ENCODE measurements around the gene PTRH1. TPM values are rescaled to one million over a fixed set of nuclear protein-coding genes. Genes with fewer than 3 reads are reported as not detected.

Gene PTRH1
- 3.0 and 3.9 TPM in 2 replicates for total RNA-seq (2013; cell fraction: nucleolus; rRNA removed)
- total RNA-seq (2014; rRNA removed) (30.7 and 31.0 TPM in 2 replicates), total RNA-seq (2014; rRNA removed; fragmentation: Illumina TruSeq; extraction: Trizol) (3.0 and 4.6 TPM in 2 replicates), total RNA-seq (2021) (13.1 and 14.5 TPM in 2 replicates), polyA plus RNA-seq (2011; rRNA removed) (2.8 and 5.9 TPM in 2 replicates), polyA plus RNA-seq (2014; fragmentation: Illumina TruSeq; extraction: Trizol) (1.0 and 1.6 TPM in 2 replicates), polyA plus RNA-seq (2014; fragmentation: Nextera tagmentation; extraction: Ambion mirVana) (1 to 10 TPM in 1 of 2 experiments, under 1 TPM in 1; 0.69 to 1.8 TPM), polyA plus RNA-seq (2014; rRNA removed) (25.8 and 26.1 TPM in 2 replicates), polyA plus RNA-seq (2016; fragmentation: Nextera tagmentation; extraction: Ambion mirVana) (10 to 100 TPM; 36.4 to 38.4 TPM), polyA minus RNA-seq (2011; rRNA and poly(A)+ RNA removed) (1.5 and 2.2 TPM in 2 replicates), Bru-seq, nascent RNA (percentile 43 among the genes with signal in this experiment), BruChase-seq, experiment 1, labeled RNA remaining after a 6-hour chase (percentile 37 among the genes with signal in this experiment), BruChase-seq, experiment 2, labeled RNA remaining after a 2-hour chase (percentile 39 among the genes with signal in this experiment)
- polyA plus RNA-seq (2011; ENCODE audit: low read depth), result 2.3 TPM
- polyA plus RNA-seq (2011; cell fraction: cytosol; rRNA removed), result 10.0 and 18.3 TPM in 2 replicates
- 9.0 and 11.0 TPM in 2 replicates for polyA plus RNA-seq (2011; cell fraction: nucleus; rRNA removed)
- polyA plus RNA-seq (2012), result 6.5 and 6.8 TPM in 2 replicates
- 2.4 and 4.5 TPM in 2 replicates for polyA minus RNA-seq (2011; cell fraction: cytosol; rRNA and poly(A)+ RNA removed)
- polyA minus RNA-seq (2011; cell fraction: nucleus; rRNA and poly(A)+ RNA removed), result 3.3 and 4.2 TPM in 2 replicates
- long read RNA-seq, experiment 1, transcript PTRH1-208 (5 exons, 814 nt), result major isoform, 12 of 15 reads
- long read RNA-seq, experiment 1, partial matches to known transcripts, result 0 of 15 reads
- long read RNA-seq, experiment 1, other reads (novel, unspliced or antisense), result 0 of 15 reads
- long read RNA-seq, experiment 2, partial matches to known transcripts, result 0 of 2 reads
- long read RNA-seq, experiment 2, other reads (novel, unspliced or antisense), result 0 of 2 reads

GRCh38 chr9:127715470-127716337, at the start of gene PTRH1, which contains the start of gene TTC16:
PTRH1 (minus strand) TSS chr9:127715663; CDS start chr9:127715639, 24 bp downstream.
TTC16 (plus strand) TSS chr9:127716079; CDS start chr9:127716146, 67 bp downstream.
- no peaks in the 10 kb centered on the region for H4K20me1 ChIP-seq (ENCODE audit: control insufficient read depth, insufficient read depth)
- H3K27me3 ChIP-seq (replicated peaks in 1 of 2; ENCODE audit: control insufficient read depth in 2 of 2, insufficient read depth in 2 of 2, low read length in 1 of 2), result no peaks in the 10 kb centered on the region
- BruUV-seq (replicated peaks), result no TSS peak
- intact Hi-C loops (cut with micrococcal nuclease; ENCODE audit: unreplicated experiment), result loop anchor here (5.0 kb wide), 1 partner anchor 202 kb away; the partner anchor contains the start of gene ST6GALNAC4
- peak within 1 kb of the TSS; percentile 74 for H3K4me3 ChIP-seq
- POLR2A ChIA-PET, result interaction anchor here (1.9 kb wide), 1 partner anchor 10 kb away, joined by 8 read pairs; no protein-coding TSS in a partner anchor
- H3K27ac ChIP-seq (ENCODE audit: control insufficient read depth, insufficient read depth), result no peak within 1 kb of the TSS; the same call in 1 of the 2 replicates
- DNase-seq (ENCODE audit: low read depth, low spot score) (peak; percentile 72), FAIRE-seq (peak; percentile 96), ATAC-seq (peak; percentile 98)
- 2% methylated on average over 60 of the region's 65 CpGs for WGBS (ENCODE audit: insufficient coverage, insufficient replicate concordance, low lambda C conversion rate, missing lambda C conversion rate)
- CTCF ChIA-PET, result interaction anchor here (0.6 to 3.3 kb wide), 5 partner anchors 12 to 154 kb away, joined by 3 to 21 read pairs (median 4); partner anchors contain the start of genes STXBP1 and TOR2A
- H3K4me2 ChIP-seq (ENCODE audit: control insufficient read depth, insufficient read depth), result peak within 1 kb of the TSS; percentile 88
- RAD21 ChIA-PET (ENCODE audit: unreplicated experiment), result interaction anchor here (0.9 to 2.8 kb wide), 2 partner anchors 19 to 51 kb away, joined by 3 to 19 read pairs; partner anchors contain the start of gene TOR2A
- peak within 1 kb of the TSS; percentile 97 for H2AFZ ChIP-seq (ENCODE audit: control insufficient read depth, low read depth, low read length)
- peak within 1 kb of the TSS; percentile 69 for H3K9ac ChIP-seq (ENCODE audit: control insufficient read depth, insufficient read depth, low read length)
- H3K9me3 ChIP-seq (replicated peaks; ENCODE audit: control insufficient read depth, insufficient read depth, low read length), result no peaks in the 10 kb centered on the region
- no peaks in the 10 kb centered on the region; a peak in 1 of 4 replicates for H3K36me3 ChIP-seq (ENCODE audit: control insufficient read depth in 2 of 2, insufficient read depth in 2 of 2, low read length in 1 of 2)
- peaks cover 6% of the 10 kb centered on the region; the same call in 1 of the 2 replicates for H3K4me1 ChIP-seq (ENCODE audit: control insufficient read depth, insufficient read depth, low read length)
- no peaks in the 10 kb centered on the region for H3K79me2 ChIP-seq (ENCODE audit: control insufficient read depth, insufficient read depth, low read length)
- in situ Hi-C loops (cut with MboI), result no loop called here
- SMC1A ChIA-PET (ENCODE audit: uncharacterized antibody, unreplicated experiment), result interaction anchor here (0.6 to 1.5 kb wide), 6 partner anchors 9 to 205 kb away, joined by 3 to 6 read pairs (median 4); partner anchors contain the start of genes CFAP157 and TOR2A
- TF ChIP-seq KAT2A (conservative IDR thresholded peaks at IDR 0.05; ENCODE audit: control insufficient read depth, low read depth, low read length) (no peak), NFXL1 (IDR thresholded peaks at IDR 0.05; ENCODE audit: borderline replicate concordance) (no peak), SP1 (IDR thresholded peaks at IDR 0.05; ENCODE audit: low read depth, low read length) (peak; percentile 95), USF2 (IDR thresholded peaks at IDR 0.05; ENCODE audit: borderline replicate concordance, low read depth, low read length) (no peak), EP300 (IDR thresholded peaks at IDR 0.05; ENCODE audit: borderline replicate concordance in 1 of 2, control insufficient read depth in 1 of 2, low read depth in 2 of 2, low read length in 2 of 2) (no peak), SMAD5 (IDR thresholded peaks at IDR 0.05; ENCODE audit: low read depth) (no peak), ZNF384 (IDR thresholded peaks at IDR 0.05; ENCODE audit: borderline replicate concordance, low read depth, low read length) (no peak), HCFC1 (IDR thresholded peaks at IDR 0.05; ENCODE audit: low read length) (peak; percentile 83)
- TF ChIP-seq, protein P1, sequence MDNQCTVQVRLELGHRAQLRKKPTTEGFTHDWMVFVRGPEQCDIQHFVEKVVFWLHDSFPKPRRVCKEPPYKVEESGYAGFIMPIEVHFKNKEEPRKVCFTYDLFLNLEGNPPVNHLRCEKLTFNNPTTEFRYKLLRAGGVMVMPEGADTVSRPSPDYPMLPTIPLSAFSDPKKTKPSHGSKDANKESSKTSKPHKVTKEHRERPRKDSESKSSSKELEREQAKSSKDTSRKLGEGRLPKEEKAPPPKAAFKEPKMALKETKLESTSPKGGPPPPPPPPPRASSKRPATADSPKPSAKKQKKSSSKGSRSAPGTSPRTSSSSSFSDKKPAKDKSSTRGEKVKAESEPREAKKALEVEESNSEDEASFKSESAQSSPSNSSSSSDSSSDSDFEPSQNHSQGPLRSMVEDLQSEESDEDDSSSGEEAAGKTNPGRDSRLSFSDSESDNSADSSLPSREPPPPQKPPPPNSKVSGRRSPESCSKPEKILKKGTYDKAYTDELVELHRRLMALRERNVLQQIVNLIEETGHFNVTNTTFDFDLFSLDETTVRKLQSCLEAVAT (IDR thresholded peaks at IDR 0.05), result 0 out of 2 replicates have a peak, but pooled peaks have one; percentile 26
- TF ChIP-seq, protein P2, sequence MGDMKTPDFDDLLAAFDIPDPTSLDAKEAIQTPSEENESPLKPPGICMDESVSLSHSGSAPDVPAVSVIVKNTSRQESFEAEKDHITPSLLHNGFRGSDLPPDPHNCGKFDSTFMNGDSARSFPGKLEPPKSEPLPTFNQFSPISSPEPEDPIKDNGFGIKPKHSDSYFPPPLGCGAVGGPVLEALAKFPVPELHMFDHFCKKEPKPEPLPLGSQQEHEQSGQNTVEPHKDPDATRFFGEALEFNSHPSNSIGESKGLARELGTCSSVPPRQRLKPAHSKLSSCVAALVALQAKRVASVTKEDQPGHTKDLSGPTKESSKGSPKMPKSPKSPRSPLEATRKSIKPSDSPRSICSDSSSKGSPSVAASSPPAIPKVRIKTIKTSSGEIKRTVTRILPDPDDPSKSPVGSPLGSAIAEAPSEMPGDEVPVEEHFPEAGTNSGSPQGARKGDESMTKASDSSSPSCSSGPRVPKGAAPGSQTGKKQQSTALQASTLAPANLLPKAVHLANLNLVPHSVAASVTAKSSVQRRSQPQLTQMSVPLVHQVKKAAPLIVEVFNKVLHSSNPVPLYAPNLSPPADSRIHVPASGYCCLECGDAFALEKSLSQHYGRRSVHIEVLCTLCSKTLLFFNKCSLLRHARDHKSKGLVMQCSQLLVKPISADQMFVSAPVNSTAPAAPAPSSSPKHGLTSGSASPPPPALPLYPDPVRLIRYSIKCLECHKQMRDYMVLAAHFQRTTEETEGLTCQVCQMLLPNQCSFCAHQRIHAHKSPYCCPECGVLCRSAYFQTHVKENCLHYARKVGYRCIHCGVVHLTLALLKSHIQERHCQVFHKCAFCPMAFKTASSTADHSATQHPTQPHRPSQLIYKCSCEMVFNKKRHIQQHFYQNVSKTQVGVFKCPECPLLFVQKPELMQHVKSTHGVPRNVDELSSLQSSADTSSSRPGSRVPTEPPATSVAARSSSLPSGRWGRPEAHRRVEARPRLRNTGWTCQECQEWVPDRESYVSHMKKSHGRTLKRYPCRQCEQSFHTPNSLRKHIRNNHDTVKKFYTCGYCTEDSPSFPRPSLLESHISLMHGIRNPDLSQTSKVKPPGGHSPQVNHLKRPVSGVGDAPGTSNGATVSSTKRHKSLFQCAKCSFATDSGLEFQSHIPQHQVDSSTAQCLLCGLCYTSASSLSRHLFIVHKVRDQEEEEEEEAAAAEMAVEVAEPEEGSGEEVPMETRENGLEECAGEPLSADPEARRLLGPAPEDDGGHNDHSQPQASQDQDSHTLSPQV (IDR thresholded peaks at IDR 0.05), result no peak

Measured in GM12878 (cell line).